Measurements from ENCODE around the gene CERS6. TPM values are rescaled to one million over a fixed set of nuclear protein-coding genes. Genes with fewer than 3 reads are reported as not detected.

CERS6 gene
- total and polyA plus RNA-seq, 11 donors: 22.1 to 78.0 (median 62.2) TPM

DNA sequence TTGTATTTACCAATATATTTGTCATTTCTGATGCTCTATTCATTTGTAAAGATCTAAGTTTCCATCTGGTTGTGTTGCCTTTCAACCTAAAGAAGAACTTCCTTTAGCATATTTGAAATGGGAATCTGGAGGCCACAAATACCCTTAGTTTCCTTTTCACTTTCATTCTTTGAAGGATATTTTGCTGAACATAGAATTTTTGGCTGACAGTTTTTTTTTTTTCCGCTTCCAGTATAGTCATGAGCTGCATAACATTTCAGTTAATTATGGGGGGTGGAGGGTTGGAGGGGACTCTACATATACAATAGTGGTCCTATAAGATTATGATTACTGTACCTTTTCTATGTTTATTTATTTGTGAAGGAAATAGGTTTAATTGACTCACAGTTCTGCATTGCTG, 83.9 kb downstream of the CERS6 start:
- TF ChIP-seq, protein P1, sequence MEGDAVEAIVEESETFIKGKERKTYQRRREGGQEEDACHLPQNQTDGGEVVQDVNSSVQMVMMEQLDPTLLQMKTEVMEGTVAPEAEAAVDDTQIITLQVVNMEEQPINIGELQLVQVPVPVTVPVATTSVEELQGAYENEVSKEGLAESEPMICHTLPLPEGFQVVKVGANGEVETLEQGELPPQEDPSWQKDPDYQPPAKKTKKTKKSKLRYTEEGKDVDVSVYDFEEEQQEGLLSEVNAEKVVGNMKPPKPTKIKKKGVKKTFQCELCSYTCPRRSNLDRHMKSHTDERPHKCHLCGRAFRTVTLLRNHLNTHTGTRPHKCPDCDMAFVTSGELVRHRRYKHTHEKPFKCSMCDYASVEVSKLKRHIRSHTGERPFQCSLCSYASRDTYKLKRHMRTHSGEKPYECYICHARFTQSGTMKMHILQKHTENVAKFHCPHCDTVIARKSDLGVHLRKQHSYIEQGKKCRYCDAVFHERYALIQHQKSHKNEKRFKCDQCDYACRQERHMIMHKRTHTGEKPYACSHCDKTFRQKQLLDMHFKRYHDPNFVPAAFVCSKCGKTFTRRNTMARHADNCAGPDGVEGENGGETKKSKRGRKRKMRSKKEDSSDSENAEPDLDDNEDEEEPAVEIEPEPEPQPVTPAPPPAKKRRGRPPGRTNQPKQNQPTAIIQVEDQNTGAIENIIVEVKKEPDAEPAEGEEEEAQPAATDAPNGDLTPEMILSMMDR (IDR thresholded peaks at IDR 0.05): no peak
- TF ChIP-seq POLR2A (IDR thresholded peaks at IDR 0.05): no peak
- peaks cover 0 to 9% (median 0%) of the 10 kb centered on the region in 9 donors for H3K36me3 ChIP-seq
- no peak for DNase-seq
- ATAC-seq: no peak
- peaks cover 0 to 24% (median 4%) of the 10 kb centered on the region in 12 donors for H3K4me1 ChIP-seq
- intact Hi-C loops (cut with DNase I): no loop called here
- no peak overlapping the region for H3K27ac ChIP-seq
- no peaks in the 10 kb centered on the region for H3K27me3 ChIP-seq
- H3K9me3 ChIP-seq: peaks cover 0 to 20% (median 12%) of the 10 kb centered on the region in 12 donors
- 94 to 100% (median 95%) methylated on average over 1 of the region's 1 CpG for WGBS, 4 donors
- no peak overlapping the region for H3K4me3 ChIP-seq

DNA sequence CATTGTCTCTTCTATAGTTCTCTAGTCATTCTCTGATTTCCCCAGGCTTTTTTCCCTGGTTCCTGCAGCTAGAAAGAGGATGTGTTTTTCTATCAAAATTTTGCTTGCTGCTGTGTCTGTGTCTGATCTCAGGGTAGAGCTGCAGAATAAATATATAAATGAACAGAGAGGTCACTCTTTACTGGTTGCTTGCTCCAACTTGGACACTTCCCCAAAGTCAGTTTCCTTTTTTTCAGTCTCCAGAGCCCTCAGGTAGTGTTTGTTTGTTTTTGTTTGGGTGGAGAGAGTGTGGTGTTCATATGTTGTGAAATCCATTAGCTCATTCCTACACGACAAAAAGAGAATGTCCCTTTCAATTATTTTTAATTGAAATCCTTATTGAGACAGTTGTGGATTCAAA, 85.8 kb downstream of the CERS6 start:
- peaks cover 0 to 42% (median 11%) of the 10 kb centered on the region in 12 donors for H3K4me1 ChIP-seq
- DNase-seq (no peak), ATAC-seq (no peak)
- WGBS, 4 donors: 35 to 50% (median 42%) methylated on average over 1 of the region's 1 CpG
- intact Hi-C loops (cut with DNase I): no loop called here
- TF ChIP-seq POLR2A (IDR thresholded peaks at IDR 0.05): no peak
- TF ChIP-seq, protein P1 (IDR thresholded peaks at IDR 0.05): no peak
- H3K27me3 ChIP-seq: no peaks in the 10 kb centered on the region
- no peak overlapping the region for H3K4me3 ChIP-seq
- peaks cover 0 to 20% (median 12%) of the 10 kb centered on the region in 12 donors for H3K9me3 ChIP-seq
- peaks cover 0 to 9% (median 0%) of the 10 kb centered on the region in 9 donors for H3K36me3 ChIP-seq
- H3K27ac ChIP-seq: peak overlapping the region in 1 of 12 donors; percentile 18

DNA sequence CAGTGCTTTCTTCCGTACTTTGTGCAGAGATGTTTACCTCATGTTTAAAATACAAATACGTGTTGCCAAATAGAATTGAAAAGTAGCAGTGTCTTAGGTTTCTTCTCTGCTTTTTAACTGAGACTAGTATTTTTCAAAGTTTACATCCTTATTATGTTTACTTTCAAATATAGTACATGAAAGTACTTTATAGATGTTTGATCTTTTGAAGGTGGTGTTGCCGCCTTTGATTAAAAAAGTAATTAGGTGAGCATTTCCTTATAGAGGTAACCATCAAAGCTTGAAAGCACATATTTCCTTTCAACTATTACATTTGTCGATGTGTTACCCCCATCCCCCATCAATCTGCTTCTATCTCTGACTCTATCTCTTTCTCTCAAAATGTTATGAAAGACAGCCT, 87.0 kb downstream of the CERS6 start:
- no peaks in the 10 kb centered on the region for H3K27me3 ChIP-seq
- DNase-seq (no peak), ATAC-seq (no peak)
- peaks cover 0 to 15% (median 0%) of the 10 kb centered on the region in 9 donors for H3K36me3 ChIP-seq
- no peak overlapping the region for H3K4me3 ChIP-seq
- H3K4me1 ChIP-seq: peaks cover 0 to 39% (median 9%) of the 10 kb centered on the region in 12 donors
- peaks cover 0 to 20% (median 12%) of the 10 kb centered on the region in 12 donors for H3K9me3 ChIP-seq
- TF ChIP-seq, protein P1 (IDR thresholded peaks at IDR 0.05): no peak
- TF ChIP-seq POLR2A (IDR thresholded peaks at IDR 0.05): no peak
- intact Hi-C loops (cut with DNase I): no loop called here
- WGBS, 4 donors: 88 to 91% (median 91%) methylated on average over 4 of the region's 4 CpGs
- peak overlapping the region in 1 of 12 donors; percentile 18 for H3K27ac ChIP-seq

DNA sequence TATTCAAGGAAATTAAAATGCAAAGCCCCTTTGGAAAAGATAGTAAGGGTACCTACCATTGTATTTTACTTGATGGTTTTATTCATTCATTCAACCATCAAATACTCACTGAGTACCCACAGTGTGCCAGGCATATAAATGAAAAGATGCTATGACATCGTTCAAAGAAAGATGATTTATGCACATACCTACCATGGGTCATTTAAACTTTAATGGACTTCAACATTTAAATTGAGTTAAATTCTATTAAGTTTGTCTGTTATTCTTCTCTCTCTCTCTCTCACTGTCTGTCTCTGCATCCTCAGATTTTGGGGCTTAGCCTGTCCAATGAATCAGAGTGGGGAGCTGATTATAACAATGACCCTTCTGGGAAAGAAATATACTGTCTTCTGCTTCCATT, 87.9 kb downstream of the CERS6 start:
- DNase-seq (no peak), ATAC-seq (no peak)
- H3K9me3 ChIP-seq: peaks cover 0 to 20% (median 12%) of the 10 kb centered on the region in 12 donors
- WGBS, 4 donors: 90 to 98% (median 95%) methylated on average over 1 of the region's 1 CpG
- H3K4me3 ChIP-seq: no peak overlapping the region
- peaks cover 0 to 37% (median 8%) of the 10 kb centered on the region in 12 donors for H3K4me1 ChIP-seq
- no peak overlapping the region for H3K27ac ChIP-seq
- H3K27me3 ChIP-seq: no peaks in the 10 kb centered on the region
- TF ChIP-seq, protein P1 (IDR thresholded peaks at IDR 0.05): no peak
- TF ChIP-seq POLR2A (IDR thresholded peaks at IDR 0.05): no peak
- peaks cover 0 to 17% (median 0%) of the 10 kb centered on the region in 9 donors for H3K36me3 ChIP-seq
- intact Hi-C loops (cut with DNase I): no loop called here
